Measurements from ENCODE around the gene ZNF785.

DNA sequence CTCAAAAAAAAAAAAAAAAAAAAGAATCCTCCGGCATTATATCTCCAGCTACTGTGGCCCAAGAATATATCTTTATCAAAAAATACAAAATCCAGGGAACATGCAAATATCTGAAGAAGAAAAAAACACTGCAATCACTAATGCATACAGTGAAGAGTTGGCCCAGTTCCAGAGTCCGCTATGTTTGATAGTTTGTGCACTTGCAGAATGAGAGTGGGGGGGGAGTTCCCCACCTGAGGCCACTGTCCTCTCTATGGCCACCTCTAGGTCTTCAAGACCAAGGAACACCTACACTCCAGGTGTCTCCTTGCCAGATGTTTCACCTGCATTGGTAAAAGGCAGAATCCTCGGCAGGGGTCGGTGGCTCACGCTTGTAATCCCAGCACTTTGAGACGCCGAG lies 4.0 kb downstream of the ZNF785 start:
- TF ChIP-seq, protein P1, sequence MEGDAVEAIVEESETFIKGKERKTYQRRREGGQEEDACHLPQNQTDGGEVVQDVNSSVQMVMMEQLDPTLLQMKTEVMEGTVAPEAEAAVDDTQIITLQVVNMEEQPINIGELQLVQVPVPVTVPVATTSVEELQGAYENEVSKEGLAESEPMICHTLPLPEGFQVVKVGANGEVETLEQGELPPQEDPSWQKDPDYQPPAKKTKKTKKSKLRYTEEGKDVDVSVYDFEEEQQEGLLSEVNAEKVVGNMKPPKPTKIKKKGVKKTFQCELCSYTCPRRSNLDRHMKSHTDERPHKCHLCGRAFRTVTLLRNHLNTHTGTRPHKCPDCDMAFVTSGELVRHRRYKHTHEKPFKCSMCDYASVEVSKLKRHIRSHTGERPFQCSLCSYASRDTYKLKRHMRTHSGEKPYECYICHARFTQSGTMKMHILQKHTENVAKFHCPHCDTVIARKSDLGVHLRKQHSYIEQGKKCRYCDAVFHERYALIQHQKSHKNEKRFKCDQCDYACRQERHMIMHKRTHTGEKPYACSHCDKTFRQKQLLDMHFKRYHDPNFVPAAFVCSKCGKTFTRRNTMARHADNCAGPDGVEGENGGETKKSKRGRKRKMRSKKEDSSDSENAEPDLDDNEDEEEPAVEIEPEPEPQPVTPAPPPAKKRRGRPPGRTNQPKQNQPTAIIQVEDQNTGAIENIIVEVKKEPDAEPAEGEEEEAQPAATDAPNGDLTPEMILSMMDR (conservative IDR thresholded peaks at IDR 0.05; ENCODE audit: low read depth, low read length), result no peak
- no peak for TF ChIP-seq EZH2 (IDR thresholded peaks at IDR 0.05; ENCODE audit: borderline replicate concordance, low read depth, low read length, poor library complexity, severe bottlenecking)
